ENCODE data around the gene BCL2.

The BCL2 gene

DNA sequence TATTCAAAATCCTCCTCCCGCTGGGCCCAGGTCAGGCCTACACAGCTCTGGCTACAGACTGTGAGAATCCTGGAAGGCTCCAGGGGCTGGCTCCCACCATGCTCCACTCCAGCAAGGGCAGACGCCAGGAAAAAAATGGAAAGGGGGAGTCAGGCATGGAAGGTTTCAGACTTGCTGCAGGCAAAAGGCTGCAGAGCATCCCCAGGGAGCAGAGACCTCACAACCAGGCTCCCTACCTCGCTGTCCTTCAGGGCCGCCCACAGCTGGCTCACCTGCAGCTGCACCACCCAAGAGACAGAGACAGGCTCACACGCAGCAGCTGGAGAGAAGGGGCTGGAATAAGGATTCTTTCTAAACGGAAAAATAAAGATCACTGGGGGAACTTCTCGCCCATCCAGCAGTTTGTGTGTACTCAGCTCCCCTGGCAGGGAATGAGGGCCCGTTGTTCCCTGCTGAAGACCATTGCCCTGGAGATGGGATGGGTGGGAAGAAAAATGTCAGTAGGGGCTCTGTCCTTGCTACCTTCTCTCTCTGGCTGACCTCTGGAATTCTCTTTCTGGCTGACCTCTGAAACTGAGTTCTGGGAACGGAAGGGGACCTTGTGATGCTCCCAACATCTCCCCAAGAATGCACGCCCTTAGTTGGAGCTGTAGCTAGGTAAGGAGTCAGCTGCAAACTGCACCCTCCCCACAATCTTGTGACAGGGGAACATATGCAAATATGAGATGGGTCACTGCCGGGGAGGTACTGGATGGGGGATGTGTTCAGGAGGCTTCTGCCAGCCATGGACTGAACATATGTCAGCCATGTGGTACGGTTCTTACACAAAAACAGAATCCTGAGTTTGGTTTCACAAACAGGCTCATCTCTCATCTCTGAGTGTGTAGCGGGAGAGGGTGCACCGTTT is 34.5 kb downstream of the BCL2 start:
- DNase-seq = no peak

- DNase-seq = no peak
Observed at GRCh38 chr18:63284173-63284799, 35.3 kb downstream of the BCL2 start.

- no peak for DNase-seq
Observed at GRCh38 chr18:63283305-63284094, 36.1 kb downstream of the BCL2 start.

- no peak for DNase-seq
Observed at GRCh38 chr18:63282793-63283192, 36.8 kb downstream of the BCL2 start.

DNA sequence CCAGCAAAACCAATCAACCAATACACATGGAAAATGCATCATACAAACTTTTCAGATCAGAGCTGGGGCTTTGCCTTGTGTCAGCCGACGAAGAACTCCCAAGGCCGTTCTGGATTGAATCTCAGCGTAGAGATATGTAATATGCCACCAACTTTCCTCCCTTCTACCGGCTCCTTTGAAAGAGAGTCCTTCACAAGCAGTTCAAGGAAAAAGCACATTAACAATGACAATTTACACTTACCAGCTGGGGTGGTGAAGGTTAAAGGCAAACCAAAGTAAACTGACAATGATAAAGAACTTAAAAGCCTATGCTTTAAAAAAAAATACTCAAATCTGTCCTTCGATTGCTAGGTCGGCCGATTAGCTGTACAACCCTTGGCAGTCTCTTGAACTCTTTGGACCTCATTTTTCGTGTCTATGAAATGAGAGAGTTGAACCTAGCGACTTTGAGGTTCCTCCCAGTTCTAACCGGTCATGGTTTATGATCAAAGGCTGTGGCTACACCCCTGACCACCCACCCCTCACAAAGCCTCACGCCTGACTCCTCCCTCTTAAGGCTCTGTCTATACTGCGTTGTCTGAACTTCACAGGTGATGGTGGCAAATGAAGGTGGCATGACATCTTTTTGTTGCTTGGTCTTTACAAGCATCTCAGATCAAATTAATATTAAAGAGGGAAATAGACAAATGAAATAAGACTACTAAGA is 46.2 kb downstream of the BCL2 start:
- no peak for DNase-seq

DNA sequence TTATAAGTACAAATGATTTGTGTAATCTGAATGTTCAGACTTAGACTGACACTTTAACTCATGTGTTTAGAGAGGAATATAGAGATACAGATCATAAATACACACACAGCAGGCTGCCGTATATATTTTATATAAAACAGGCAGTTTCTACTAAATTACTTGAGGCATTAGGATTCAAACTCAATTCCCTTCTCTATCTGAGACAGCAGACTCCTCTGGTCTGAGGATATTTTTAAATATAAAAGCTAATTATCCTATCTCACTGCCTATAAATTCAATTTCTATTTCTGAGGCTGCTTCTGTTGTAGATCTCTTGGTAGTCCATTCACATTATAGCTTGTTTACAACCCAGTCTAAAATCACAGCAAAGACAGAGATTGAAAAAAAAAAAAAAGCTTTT is 46.9 kb downstream of the BCL2 start:
- no peak for DNase-seq

GRCh38 chr18:63271881-63272299 is 47.7 kb downstream of the BCL2 start:
- DNase-seq = no peak

DNA sequence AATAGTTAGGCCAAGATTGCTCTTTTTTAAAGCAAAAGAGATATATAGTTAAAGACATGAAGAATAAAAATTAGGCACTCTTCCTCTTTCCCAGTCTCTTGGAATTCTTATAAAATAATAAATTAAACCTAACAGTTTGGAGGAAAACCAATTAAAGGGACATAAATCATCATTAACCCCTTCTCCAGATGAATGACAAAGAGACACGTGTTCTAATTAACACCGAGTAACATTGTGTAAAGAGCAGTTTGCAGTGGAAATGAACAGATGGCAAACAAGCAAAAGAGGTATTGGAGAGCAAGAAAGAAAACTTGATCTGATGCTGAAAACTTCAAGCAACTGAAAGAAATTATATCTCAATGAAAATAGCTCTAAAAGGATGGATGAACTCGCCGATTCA is 48.4 kb downstream of the BCL2 start:
- no peak for DNase-seq

DNA sequence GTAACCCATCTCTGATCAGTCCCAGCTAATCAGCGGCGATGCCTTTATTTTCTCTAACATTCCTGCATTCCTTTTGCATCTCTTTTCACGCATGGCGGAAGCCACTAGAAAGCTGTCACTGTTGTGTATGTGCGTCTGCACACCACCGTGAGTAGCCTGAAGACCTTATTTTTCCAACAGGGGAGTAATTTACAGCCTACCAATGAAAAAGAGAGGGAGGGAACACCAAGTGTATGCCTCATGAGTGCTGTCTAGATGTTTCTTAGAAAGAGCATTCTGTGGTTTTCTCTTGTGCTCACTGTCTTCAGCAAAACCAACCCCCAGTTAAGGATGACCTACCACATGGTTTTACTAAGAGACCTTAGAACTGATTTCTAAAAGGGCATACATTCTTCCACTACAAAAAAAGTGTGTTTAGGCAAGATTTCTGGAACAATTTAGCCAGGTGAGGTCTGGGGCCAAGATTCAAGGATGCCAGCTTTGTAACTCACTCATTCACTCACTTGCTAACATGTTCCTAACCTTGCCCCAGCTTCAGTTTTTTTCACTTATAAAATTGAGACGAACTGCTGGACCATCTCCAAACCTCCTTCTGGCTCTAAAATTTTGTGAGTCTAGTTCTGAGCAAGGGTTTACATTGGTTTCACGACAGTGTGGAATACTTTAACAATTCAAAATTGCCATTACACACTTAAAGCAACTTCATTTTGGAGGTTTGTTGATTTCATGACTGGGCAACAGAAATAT is 51.4 kb downstream of the BCL2 start:
- DNase-seq = no peak

DNA sequence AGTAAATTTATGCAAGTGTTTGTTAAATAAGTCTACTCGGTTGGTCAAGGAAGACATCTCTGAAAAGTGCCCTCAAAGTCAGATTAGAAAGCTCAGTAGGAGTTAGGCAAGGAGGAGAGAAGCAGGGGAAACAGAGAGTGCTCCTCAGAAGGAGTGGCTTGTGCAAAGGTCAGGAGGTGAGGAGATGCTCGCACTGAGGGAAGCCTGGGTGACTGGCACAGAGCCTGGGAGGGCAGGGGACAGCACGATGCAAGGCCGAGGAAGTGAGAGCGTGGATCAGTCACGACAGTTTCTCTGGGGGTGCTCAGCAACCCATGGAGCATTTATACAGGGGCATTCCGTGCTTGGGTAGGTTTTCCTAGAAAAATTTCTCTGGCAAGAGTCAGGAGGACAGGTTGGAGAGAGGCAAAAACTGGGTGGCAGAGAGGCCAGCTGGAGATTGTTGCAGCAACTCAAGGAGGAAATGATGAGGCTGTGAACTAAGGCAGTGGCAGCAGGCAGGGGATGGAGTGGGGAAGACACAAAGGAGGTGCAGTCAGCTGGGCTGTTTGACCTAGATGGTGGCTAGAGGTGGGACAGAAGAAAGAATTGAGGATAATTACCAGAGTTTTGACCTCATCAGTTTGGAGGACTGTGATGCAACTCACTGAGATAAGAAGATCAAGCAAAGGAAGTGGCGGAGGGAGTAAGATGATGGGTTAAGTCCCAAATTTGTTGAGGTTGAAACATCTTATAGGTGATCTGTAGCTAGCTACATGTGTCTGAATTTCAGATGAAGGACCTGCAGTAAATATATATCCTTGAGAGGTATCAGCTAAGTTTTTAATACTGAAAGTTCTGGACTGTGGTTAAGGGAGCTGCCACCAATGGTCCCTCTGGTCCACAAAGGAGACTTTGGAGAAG is 52.4 kb downstream of the BCL2 start:
- DNase-seq = no peak

GRCh38 chr18:63265326-63265725 is 54.2 kb downstream of the BCL2 start:
- DNase-seq = no peak

- peak; percentile 79 for DNase-seq
Observed at GRCh38 chr18:63264871-63265270, 54.7 kb downstream of the BCL2 start.

GRCh38 chr18:63263444-63263843 is 56.1 kb downstream of the BCL2 start:
- DNase-seq = no peak

DNA sequence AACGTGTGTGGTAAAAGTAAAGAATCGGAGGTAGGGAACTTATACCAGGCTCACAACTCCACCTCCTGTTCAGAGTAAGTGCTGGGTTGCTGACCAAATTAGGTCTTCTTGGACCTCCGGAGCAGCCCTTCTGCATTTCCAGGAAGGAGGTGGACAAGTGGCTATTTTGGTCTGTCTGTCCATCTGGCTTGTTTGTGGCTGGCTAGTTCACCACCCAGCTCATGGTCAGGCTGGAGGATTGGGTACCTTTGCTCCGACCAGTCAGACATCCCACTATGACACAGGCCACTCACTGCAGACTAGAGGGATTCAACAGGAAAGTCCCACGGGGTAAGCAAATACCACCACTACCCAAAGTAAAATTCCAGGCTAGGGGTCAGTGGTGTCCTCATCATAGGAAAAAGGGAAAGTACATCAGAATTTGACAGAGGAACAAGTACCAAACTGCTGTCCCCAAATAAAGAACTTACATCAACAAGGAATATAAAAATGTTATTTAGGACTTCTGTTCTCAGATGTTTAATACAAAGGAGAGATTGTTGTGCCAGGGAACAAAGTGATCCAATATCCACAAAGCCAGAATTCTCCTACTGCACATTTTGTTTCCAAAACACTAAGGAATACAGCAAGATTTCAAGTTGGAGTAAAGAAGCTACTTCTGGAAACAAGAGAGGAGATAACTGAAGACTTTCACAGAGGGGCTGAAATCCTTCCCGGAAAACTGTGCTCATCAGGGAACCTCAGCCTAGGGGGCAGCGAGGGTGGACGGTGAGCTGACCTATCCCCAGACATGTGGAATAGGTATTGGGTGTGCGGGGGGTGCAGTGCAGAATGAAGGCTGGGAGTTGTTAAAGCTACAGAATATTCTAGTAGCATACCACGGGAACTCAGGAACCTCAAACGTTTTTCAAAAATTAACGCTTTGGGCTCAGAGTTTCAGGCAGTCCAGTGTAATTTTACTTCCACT is 56.9 kb downstream of the BCL2 start:
- no peak for DNase-seq

DNA sequence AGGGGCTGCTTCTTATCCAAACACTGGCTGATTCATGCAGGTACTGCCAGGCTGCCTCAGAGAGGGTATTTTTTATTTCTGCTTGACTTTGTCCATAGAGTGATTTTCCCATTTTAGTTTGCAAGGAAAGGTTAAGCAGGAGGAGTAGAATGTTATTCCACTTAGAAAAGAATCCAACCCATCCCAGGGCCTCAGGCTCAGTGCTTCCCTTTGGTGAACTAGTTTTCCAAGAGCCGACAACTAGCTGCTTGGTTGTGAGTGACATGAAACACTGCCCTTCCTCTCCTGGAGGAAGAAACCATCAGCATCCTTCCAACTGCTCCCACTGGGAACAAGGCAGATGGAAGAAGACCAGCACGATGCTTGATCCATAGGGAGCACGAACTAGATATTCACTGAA is 58.5 kb downstream of the BCL2 start:
- DNase-seq = no peak

DNA sequence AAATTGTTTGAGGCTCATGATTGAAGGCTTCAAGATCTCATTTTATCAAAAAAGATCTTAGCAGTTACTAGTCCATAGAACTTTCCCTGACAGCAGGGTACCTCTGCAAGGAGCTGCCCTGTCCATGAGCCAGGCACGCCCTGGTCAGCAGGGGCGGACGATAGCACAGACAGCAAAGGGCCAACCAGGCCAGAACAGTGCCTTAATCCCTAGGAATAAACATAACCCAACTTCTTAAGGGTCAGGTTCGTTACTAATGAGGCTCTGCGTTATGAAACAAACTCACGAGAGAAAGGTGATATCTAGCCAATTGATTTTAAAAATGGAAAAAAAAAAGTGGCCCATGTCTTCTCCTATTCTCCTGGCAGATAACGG is 59.2 kb downstream of the BCL2 start:
- DNase-seq = no peak

- no peak for DNase-seq
Observed at GRCh38 chr18:63259567-63260379, 59.8 kb downstream of the BCL2 start.

DNA sequence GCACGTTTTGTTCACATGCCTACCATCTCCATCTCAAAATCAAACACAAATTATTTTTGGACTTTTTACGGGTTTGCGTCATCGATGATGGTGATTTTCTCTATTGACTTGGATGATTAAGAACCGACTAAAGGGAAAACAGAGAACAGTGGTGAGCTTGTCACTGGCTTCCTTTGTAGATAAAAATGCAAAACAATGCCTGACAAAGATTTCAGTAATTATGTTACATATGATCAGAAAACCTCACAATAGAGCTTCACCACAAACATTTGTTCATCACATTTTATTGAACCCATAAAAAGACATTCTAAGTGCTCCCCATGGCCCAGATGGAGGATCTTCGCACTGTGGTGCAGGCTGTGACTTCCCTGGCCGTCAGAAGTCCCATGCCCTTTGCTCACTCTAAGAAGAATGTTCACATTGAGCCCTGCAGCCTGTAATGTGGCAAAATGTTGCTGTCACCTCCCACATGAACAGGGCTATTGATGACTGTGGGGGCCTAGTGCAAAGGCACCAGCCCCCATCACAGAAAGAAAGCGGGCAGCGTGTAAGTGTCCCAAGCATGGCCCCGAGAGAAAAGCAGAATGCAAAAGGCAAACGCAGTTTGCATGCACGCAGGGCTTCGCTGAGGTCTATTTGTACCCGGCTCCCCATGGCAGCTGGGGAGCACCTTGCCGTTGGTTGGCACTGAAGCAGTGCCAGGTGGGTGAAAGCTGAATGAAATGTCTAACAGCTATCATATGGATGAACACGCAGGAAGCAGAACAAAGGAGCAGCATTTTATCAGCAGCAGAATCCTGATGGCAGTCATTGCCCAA is 60.6 kb downstream of the BCL2 start:
- DNase-seq = peak; percentile 29

All from NCI-H1436 treated with DMSO at 0.1 percent for 48 hours (cell line).